CD4-positive, alpha-beta T cell treated with Interleukin-4 for 4 hours (primary cell): Measurements from ENCODE around the gene NEUROD2.

ENCODE experiments used
- DNase-seq: peaks from one replicate; pipeline ENCODE4 v3.0.0-alpha.2; 2020

NEUROD2 gene

GRCh38 chr17:39634384-39634871, 26.7 kb upstream of the NEUROD2 start:
- peak; percentile 45 for DNase-seq

- DNase-seq = no peak
Observed at GRCh38 chr17:39633570-39634183, 26.0 kb upstream of the NEUROD2 start.

GRCh38 chr17:39632153-39632941, 24.6 kb upstream of the NEUROD2 start:
- no peak for DNase-seq

GRCh38 chr17:39631403-39631802, 23.7 kb upstream of the NEUROD2 start:
- DNase-seq = no peak

- no peak for DNase-seq
Observed at GRCh38 chr17:39629898-39630297, 22.2 kb upstream of the NEUROD2 start.

GRCh38 chr17:39629494-39629880, 21.8 kb upstream of the NEUROD2 start:
- no peak for DNase-seq

- no peak for DNase-seq
Observed at GRCh38 chr17:39628655-39629493, 21.2 kb upstream of the NEUROD2 start.

GRCh38 chr17:39627712-39628516, 20.2 kb upstream of the NEUROD2 start:
- no peak for DNase-seq

- no peak for DNase-seq
Observed at GRCh38 chr17:39627047-39627711, 19.5 kb upstream of the NEUROD2 start.

- no peak for DNase-seq
Observed at GRCh38 chr17:39626171-39627046, 18.7 kb upstream of the NEUROD2 start, which contains the start of gene PPP1R1B. Gene PPP1R1B, plus strand, starts transcription at chr17:39626952. Its CDS starts 441 bp downstream, at chr17:39627393.

GRCh38 chr17:39625198-39625785, 17.6 kb upstream of the NEUROD2 start:
- no peak for DNase-seq

- no peak for DNase-seq
Observed at GRCh38 chr17:39624313-39624712, 16.6 kb upstream of the NEUROD2 start.

- DNase-seq = peak; percentile 84
Observed at GRCh38 chr17:39623356-39623950, 15.7 kb upstream of the NEUROD2 start.

- DNase-seq = peak; percentile 67
Observed at GRCh38 chr17:39622380-39623006, 14.8 kb upstream of the NEUROD2 start.

GRCh38 chr17:39621523-39622379, 14.0 kb upstream of the NEUROD2 start:
- DNase-seq = peak; percentile 82

GRCh38 chr17:39619786-39620101, 12.0 kb upstream of the NEUROD2 start:
- no peak for DNase-seq

- no peak for DNase-seq
Observed at GRCh38 chr17:39618956-39619785, 11.5 kb upstream of the NEUROD2 start.
